Measurements from ENCODE around the gene ADGRV1.

GRCh38 chr5:90902170-90902569, 343.6 kb downstream of the ADGRV1 start:
- TF ChIP-seq GATA3 (IDR thresholded peaks at IDR 0.05; ENCODE audit: low read depth, low read length) (no peak), GATA2 (IDR thresholded peaks at IDR 0.05; ENCODE audit: low read depth, low read length) (no peak)
